BLaER1 treated with 17β-estradiol and CSF1 and Interleukin-3, amounts not matched to agents 10 nM and 100 nM (cell line): Measurements from ENCODE around the gene GALP.
A peak's percentile ranks its signal among the peaks of the same experiment; 100 is the strongest.
"Not testable (repeated sequence)": the region's sequence is repeated elsewhere in the genome, so short reads cannot be mapped to it uniquely, and the experiment has no call there.

ENCODE experiments used
- H3K27ac ChIP-seq, 11 experiments: shearing (Covaris generic); formaldehyde crosslinking; 2 replicates each; pipeline ENCODE4 v1.8.1; 2022
- H3K27me3 ChIP-seq, 11 experiments: shearing (Covaris generic); formaldehyde crosslinking; 2 replicates each; pipeline ENCODE4 v1.8.1; 2022
- H3K36me3 ChIP-seq, 11 experiments: shearing (Covaris generic); formaldehyde crosslinking; 2 replicates each; pipeline ENCODE4 v1.8.1; 2022
- H3K4me1 ChIP-seq, 10 experiments: shearing (Covaris generic); formaldehyde crosslinking; 2 replicates each; pipeline ENCODE4 v1.8.1; 2022
- H3K4me2 ChIP-seq, 11 experiments: shearing (Covaris generic); formaldehyde crosslinking; 2 replicates each; pipeline ENCODE4 v1.8.1; 2022
- H3K4me3 ChIP-seq, 10 experiments: shearing (Covaris generic); formaldehyde crosslinking; 2 replicates each; pipeline ENCODE4 v1.8.1; 2022
- H3K9ac ChIP-seq, 11 experiments: shearing (Covaris generic); formaldehyde crosslinking; 2 replicates each; pipeline ENCODE4 v1.8.1; 2022
- H3K9me3 ChIP-seq, 11 experiments: shearing (Covaris generic); formaldehyde crosslinking; replicated peaks in 1 of 11; 2 replicates each; pipeline ENCODE4 v1.8.1; 2022
- H4K20me1 ChIP-seq, 11 experiments: shearing (Covaris generic); formaldehyde crosslinking; 2 replicates each; pipeline ENCODE4 v1.8.1; 2022
- Cebpa-rat ChIP-seq, 11 experiments: shearing (Covaris generic); IDR thresholded peaks; 2 replicates each; pipeline ENCODE4 v1.8.1; 2022

Gene GALP

DNA sequence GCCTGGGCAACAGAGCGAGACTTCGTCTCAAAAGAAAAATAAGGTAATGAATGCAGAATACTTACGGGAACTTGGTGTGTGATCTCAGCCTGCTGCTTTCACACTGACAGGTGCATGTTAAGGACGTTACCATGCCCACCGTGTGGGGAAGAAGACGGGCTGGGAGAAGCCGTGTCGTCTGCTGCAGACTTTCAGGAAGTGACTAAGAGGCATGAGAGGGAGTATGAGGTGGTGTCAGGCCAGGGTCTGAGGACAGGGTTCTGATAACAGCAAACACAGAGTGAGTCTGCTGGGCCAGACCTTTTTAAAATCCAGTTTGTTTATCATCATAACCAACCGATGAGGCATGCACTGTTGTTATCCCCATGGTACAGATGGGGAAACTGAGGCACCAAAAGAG, 13.6 kb upstream of the GALP start:
- peaks cover 0 to 7% (median 0%) of the 10 kb centered on the region in 11 experiments; a peak in 5 of 22 replicates for H3K9me3 ChIP-seq
- H3K9ac ChIP-seq, result no peak overlapping the region
- H3K27ac ChIP-seq, result no peak overlapping the region
- peak overlapping the region; percentile 22 to 80 (median 60); a peak in 20 of 22 replicates for H3K4me2 ChIP-seq
- peaks cover 0 to 57% (median 31%) of the 10 kb centered on the region in 11 experiments; a peak in 16 of 22 replicates for H4K20me1 ChIP-seq
- TF ChIP-seq Cebpa-rat (IDR thresholded peaks at IDR 0.05), result no peak
- no peak overlapping the region for H3K4me3 ChIP-seq
- H3K36me3 ChIP-seq, result peaks cover 42 to 58% (median 46%) of the 10 kb centered on the region in 11 experiments
- peaks cover 23 to 45% (median 34%) of the 10 kb centered on the region in 10 experiments for H3K4me1 ChIP-seq
- no peaks in the 10 kb centered on the region for H3K27me3 ChIP-seq

DNA sequence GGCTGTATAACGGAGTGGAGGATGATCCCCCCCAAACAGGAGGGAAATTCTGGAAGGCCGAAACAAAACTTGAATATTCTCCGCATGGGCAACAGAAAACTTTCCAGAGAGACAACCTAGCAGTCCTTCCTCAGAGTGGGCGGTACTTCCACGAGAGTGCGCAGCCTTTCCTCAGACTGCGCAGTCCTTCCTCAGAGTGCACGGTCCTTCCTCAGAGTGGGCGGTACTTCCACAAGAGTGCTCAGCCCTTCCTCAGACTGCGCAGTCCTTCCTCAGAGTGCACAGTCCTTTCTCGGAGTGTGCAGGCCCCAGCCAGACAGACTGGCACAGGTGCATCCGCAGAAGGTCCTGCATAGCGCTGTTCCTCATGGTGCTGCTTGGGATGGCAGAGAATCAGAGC, 12.7 kb upstream of the GALP start:
- Histone ChIP-seq H4K20me1 (peaks cover 0 to 52% (median 31%) of the 10 kb centered on the region in 11 experiments; a peak in 16 of 22 replicates), H3K4me2 (peak overlapping the region in 10 of 11 experiments; percentile 5 to 80 (median 58); a peak in 16 of 22 replicates), H3K4me1 (peaks cover 23 to 37% (median 33%) of the 10 kb centered on the region in 10 experiments), H3K4me3 (no peak overlapping the region), H3K9ac (no peak overlapping the region), H3K36me3 (peaks cover 33 to 50% (median 38%) of the 10 kb centered on the region in 11 experiments), H3K27me3 (no peaks in the 10 kb centered on the region), H3K9me3 (peaks cover 0 to 5% (median 0%) of the 10 kb centered on the region in 11 experiments; a peak in 4 of 22 replicates), H3K27ac (no peak overlapping the region)
- no peak for TF ChIP-seq Cebpa-rat (IDR thresholded peaks at IDR 0.05)

DNA sequence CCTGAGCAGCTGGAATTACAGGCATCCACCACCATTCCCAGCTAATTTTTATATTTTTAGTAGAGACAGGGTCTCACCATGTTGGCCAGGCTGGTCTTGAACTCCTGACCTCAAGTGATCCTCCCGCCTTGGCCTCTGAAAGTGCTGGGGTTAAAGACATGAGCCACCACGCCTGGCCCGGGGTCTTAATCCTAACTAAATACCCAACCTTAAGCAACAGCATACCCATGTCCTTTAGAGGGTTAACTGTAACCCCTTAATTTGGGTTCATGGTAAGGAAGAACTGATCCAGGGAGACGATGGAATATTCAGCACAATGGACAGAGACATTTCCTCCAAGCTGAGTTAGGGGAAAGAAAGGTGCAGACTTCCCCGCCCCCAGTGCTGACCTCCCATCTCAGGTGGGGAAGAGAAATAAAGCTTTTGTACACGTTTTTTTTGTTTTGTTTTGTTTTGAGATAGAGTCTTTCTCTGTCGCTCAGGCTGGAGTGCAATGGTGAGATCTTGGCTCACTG, 8.7 kb upstream of the GALP start:
- peaks cover 13 to 33% (median 25%) of the 10 kb centered on the region in 10 experiments for H3K4me1 ChIP-seq
- peaks cover 0 to 26% (median 15%) of the 10 kb centered on the region in 11 experiments; a peak in 15 of 22 replicates for H4K20me1 ChIP-seq
- no peak overlapping the region for H3K4me3 ChIP-seq
- H3K36me3 ChIP-seq, result peaks cover 0 to 10% (median 0%) of the 10 kb centered on the region in 11 experiments; a peak in 5 of 22 replicates
- H3K27ac ChIP-seq, result no peak overlapping the region
- H3K9ac ChIP-seq, result no peak overlapping the region
- no peak overlapping the region for H3K4me2 ChIP-seq
- no peaks in the 10 kb centered on the region for H3K27me3 ChIP-seq
- TF ChIP-seq Cebpa-rat (IDR thresholded peaks at IDR 0.05), result no peak
- H3K9me3 ChIP-seq, result no peaks in the 10 kb centered on the region

DNA sequence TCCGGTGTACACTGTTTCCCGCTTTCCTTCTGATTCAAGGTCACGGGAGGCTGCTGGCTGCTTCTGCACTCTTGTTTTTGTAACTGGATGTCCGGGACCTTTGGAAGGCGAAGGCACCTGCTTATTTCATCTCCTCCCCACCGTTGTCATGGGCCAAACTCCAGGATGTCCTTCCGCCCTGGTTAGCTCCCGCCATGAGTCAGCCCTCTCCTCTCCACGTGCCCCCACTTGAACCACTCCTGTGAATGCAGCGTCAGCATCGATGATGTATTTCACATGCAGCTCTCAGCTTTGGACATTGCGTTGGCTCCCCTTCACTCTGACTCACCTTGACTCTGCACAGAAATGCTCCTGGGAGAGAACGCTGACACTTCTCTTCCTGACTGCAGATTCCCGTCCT, 5.5 kb upstream of the GALP start:
- H3K9ac ChIP-seq, result no peak overlapping the region
- H3K4me1 ChIP-seq, result peaks cover 0 to 11% (median 1%) of the 10 kb centered on the region in 10 experiments; a peak in 12 of 20 replicates
- H3K4me2 ChIP-seq, result no peak overlapping the region
- peaks cover 0 to 4% (median 0%) of the 10 kb centered on the region in 11 experiments; a peak in 3 of 22 replicates for H4K20me1 ChIP-seq
- no peaks in the 10 kb centered on the region for H3K36me3 ChIP-seq
- H3K27me3 ChIP-seq, result no peaks in the 10 kb centered on the region
- TF ChIP-seq Cebpa-rat (IDR thresholded peaks at IDR 0.05), result no peak
- no peak overlapping the region for H3K4me3 ChIP-seq
- H3K27ac ChIP-seq, result no peak overlapping the region
- no peaks in the 10 kb centered on the region for H3K9me3 ChIP-seq

DNA sequence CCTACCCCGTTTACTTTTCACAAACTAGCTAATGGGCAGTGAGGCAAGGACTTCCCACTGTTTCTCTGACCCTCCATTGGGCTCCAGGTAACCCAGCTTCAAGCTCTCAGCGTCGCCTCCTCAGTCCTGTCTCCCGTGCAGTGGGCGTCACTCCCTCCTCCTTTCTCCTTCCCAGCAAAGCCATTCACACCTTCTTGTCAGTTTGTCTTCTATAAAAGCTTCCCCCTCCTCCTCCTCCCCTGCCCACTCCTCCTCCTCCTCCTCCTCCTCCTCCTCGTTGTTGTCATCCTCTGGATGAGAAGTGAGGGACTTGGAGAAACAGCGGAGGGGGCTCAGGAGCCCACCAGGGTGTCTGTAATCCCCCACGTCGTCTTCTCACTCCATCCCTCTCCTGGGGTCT, 1.7 kb upstream of the GALP start:
- no peaks in the 10 kb centered on the region for H3K36me3 ChIP-seq
- H4K20me1 ChIP-seq, result peaks cover 0 to 4% (median 0%) of the 10 kb centered on the region in 11 experiments; a peak in 1 of 22 replicates
- no peak for TF ChIP-seq Cebpa-rat (IDR thresholded peaks at IDR 0.05)
- no peak overlapping the region for H3K4me3 ChIP-seq
- peaks cover 0 to 28% (median 16%) of the 10 kb centered on the region in 10 experiments; a peak in 13 of 20 replicates for H3K4me1 ChIP-seq
- no peaks in the 10 kb centered on the region for H3K27me3 ChIP-seq
- H3K4me2 ChIP-seq, result no peak overlapping the region
- no peak overlapping the region for H3K27ac ChIP-seq
- no peak overlapping the region for H3K9ac ChIP-seq
- H3K9me3 ChIP-seq, result no peaks in the 10 kb centered on the region

DNA sequence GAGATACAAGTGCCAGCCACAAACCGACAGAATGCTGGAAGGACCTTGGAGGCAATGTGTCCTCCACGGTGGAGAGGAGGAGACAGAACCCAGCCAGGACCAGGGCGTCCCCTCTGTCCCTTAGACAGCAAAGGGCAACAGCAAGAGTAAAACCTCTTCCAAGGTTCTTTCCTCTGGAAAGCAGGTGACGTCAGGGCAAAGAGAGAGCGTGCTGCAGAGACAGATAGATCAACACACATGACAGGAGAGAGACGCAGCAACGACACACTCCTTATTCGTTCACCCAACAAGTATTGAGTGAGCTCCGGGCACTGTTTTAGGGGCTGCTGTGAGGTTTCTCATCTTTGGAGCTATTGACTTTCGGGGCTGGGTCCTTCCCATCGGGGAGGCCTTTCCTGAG, 1.3 kb upstream of the GALP start:
- H4K20me1 ChIP-seq, result peaks cover 0 to 4% (median 0%) of the 10 kb centered on the region in 11 experiments; a peak in 1 of 22 replicates

DNA sequence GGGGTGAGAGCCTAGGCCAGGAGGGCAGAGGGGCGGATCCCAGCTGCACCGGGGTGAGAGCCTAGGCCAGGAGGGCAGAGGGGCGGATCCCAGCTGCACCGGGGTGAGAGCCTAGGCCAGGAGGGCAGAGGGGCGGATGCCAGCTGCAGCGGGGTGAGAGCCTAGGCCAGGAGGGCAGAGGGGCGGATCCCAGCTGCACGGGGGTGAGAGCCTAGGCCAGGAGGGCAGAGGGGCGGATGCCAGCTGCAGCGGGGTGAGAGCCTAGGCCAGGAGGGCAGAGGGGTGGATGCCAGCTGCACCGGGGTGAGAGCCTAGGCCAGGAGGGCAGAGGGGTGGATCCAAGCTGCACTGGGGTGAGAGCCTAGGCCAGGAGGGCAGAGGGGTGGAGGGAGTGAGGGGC, 502 bp downstream of the GALP start:
- not testable (repeated sequence) for H3K27me3 ChIP-seq, H3K36me3 ChIP-seq, H3K27ac ChIP-seq, H3K9ac ChIP-seq, H3K4me3 ChIP-seq, H3K9me3 ChIP-seq, H4K20me1 ChIP-seq
- Histone ChIP-seq H3K4me2 (peak overlapping the region in 7 of 11 experiments; percentile 8 to 36 (median 33); a peak in 8 of 22 replicates), H3K4me1 (peaks cover 0 to 28% (median 16%) of the 10 kb centered on the region in 10 experiments; a peak in 13 of 20 replicates)

More for the DNA sequence above, 1.3 kb upstream of the GALP start:
- Histone ChIP-seq H3K27me3 (no peaks in the 10 kb centered on the region), H3K36me3 (no peaks in the 10 kb centered on the region), H3K4me1 (peaks cover 0 to 28% (median 16%) of the 10 kb centered on the region in 10 experiments; a peak in 13 of 20 replicates), H3K4me2 (no peak overlapping the region), H3K9me3 (no peaks in the 10 kb centered on the region), H3K9ac (no peak overlapping the region), H3K27ac (no peak overlapping the region), H3K4me3 (no peak overlapping the region)
- no peak for TF ChIP-seq Cebpa-rat (IDR thresholded peaks at IDR 0.05)

DNA sequence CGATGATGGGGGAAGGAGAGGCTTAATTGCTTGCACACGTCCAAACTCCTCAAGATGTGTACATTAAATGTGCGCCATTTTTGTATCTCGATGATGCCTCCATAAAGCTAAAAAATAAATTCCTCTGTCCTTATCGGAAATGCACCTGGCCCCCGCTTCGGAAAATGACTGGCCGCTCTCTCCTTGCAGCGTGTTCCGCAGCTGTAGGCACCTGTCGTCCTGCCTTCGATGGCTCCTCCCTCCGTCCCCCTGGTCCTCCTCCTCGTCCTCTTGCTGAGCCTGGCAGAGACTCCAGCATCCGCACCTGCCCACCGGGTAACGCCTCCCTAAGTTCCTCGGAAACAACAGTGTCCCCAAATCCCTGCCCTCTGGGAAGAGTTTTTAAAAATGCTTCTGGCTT, 1.1 kb downstream of the GALP start:
- H4K20me1 ChIP-seq, result no peaks in the 10 kb centered on the region
- H3K4me1 ChIP-seq, result peaks cover 0 to 25% (median 16%) of the 10 kb centered on the region in 10 experiments; a peak in 13 of 20 replicates
- H3K27me3 ChIP-seq, result no peaks in the 10 kb centered on the region
- no peaks in the 10 kb centered on the region for H3K36me3 ChIP-seq
- H3K4me2 ChIP-seq, result peak overlapping the region in 5 of 11 experiments; percentile 8 to 34 (median 31); a peak in 3 of 22 replicates
- H3K4me3 ChIP-seq, result no peak overlapping the region
- H3K27ac ChIP-seq, result no peak overlapping the region
- no peak overlapping the region for H3K9ac ChIP-seq
- H3K9me3 ChIP-seq, result no peaks in the 10 kb centered on the region
- no peak for TF ChIP-seq Cebpa-rat (IDR thresholded peaks at IDR 0.05)

DNA sequence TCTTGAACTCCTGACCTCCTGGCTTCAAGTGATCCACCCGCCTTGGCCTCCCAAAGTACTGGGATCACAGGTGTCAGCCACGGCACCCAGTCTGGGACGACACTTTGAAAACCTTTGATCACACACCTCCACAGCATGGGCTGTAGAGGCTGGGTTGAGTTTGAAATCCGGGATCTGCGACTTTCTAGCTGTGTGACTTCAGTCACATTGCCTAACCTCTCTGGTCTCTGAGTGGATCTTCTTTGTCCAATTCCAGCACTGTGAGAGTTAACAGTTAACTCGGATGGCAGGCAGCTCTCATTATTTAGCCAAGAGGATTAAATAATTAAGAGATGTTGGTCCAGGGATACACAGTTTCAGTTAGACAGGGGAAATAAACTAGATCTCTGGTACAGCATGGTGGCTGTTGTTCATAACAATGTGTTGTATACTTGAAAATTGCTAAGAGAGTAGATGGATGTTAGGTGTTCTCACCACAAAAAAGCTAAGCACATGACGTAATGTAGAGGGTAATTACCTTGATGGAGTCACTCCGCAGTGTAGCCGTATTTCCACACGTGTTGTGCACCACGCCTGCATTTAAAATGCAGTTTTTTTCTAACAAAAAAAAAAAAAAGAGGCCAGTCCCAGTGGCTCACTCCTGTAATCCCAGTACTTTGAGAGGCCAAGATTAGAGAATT, 1.9 kb downstream of the GALP start:
- no peak overlapping the region for H3K4me2 ChIP-seq
- no peak overlapping the region for H3K9ac ChIP-seq
- no peaks in the 10 kb centered on the region for H3K27me3 ChIP-seq
- H3K4me1 ChIP-seq, result peaks cover 0 to 23% (median 16%) of the 10 kb centered on the region in 10 experiments; a peak in 13 of 20 replicates
- H4K20me1 ChIP-seq, result no peaks in the 10 kb centered on the region
- H3K27ac ChIP-seq, result no peak overlapping the region
- H3K4me3 ChIP-seq, result no peak overlapping the region
- no peaks in the 10 kb centered on the region for H3K36me3 ChIP-seq
- no peaks in the 10 kb centered on the region for H3K9me3 ChIP-seq
- no peak for TF ChIP-seq Cebpa-rat (IDR thresholded peaks at IDR 0.05)
